SK-N-MC (cell line): ENCODE data around the gene LHX2.

Experiments used
- EZH2 ChIP-seq: fragments of 200-600 bp; sonication (generic); IDR thresholded peaks from one replicate; pipeline ENCODE4 v1.6.1; 2017; ENCODE audit warnings: antibody characterized with exemption
- FOXP2 ChIP-seq: optimal IDR thresholded peaks from 2 replicates; pipeline ENCODE3; 2011; ENCODE audit warnings: mild to moderate bottlenecking, moderate library complexity; ENCODE audit not compliant: insufficient read depth; ENCODE audit errors: extremely low read length, control extremely low read depth
- POLR2AphosphoS5 ChIP-seq: IDR thresholded peaks from 2 replicates; pipeline ENCODE4 v1.6.1; 2012; ENCODE audit warnings: mild to moderate bottlenecking, low read depth, low read length, borderline replicate concordance

DNA sequence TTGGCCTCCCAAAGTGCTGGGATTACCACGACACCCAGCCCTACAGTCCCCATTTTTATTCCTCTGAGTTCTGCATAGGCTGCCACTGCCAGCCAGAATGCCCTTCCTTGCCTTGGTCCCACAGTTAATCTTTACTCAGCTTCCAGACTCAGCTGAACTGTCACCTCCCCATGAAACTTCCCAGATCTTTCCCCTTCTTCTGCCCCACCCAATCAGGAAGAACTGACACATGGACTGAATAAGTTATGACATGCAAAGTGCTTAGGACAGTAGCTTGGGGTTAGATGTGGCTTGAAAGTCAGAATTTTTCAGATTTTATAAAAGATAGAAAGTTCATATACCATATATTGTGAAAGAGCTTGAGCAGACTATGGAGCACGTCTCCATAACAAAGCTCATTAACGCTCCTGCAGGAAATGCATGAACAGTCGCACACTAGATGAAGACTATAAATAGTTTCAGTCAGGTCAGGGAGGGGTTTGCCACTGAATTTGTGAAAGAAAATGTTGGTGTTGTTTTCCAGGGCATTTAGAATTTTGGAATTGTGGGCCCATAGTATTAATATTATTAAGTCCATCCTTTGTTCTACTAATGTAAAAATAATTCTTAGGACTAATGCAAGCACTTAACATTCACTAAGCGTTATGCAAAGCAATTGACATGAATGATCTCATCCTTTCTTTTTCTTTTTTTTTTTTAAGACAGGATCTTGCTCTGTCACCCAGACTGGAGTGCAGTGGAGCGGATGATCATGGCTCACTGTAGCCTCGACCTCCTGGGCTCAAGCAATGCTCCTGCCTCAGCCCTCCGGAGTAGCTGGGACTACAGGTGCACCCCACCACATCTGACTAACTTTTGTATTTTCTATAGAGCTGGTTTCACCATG, 45.5 kb upstream of the LHX2 start:
- TF ChIP-seq EZH2 = no peak
- TF ChIP-seq POLR2AphosphoS5 = no peak
- no peak for TF ChIP-seq FOXP2
